ENCODE results near the gene MYH14. TPM values are rescaled to one million over a fixed set of nuclear protein-coding genes. Genes with fewer than 3 reads are reported as not detected.

Gene MYH14
- polyA plus RNA-seq, 3 donors, result not detected

- TF ChIP-seq CTCF (IDR thresholded peaks at IDR 0.05), result no peak
- Histone ChIP-seq H4K20me1 (ENCODE audit: insufficient read depth, low read length) (peaks cover 51% of the 10 kb centered on the region), H3K9me3 (replicated peaks in 1 of 2; ENCODE audit: control insufficient read depth in 1 of 2, insufficient read depth in 1 of 2, low read length in 2 of 2) (peaks cover 0 to 8% of the 10 kb centered on the region in 2 donors), H3K9ac (ENCODE audit: insufficient read depth, low read length, poor library complexity, severe bottlenecking) (no peak overlapping the region), H3K27me3 (ENCODE audit: control insufficient read depth in 2 of 2, insufficient read depth in 2 of 2, low read length in 2 of 2) (peaks cover 9 to 22% of the 10 kb centered on the region in 2 donors), H3K36me3 (replicated peaks in 1 of 2; ENCODE audit: control insufficient read depth in 1 of 2, insufficient read depth in 2 of 2, low read length in 2 of 2) (peaks cover 0 to 6% of the 10 kb centered on the region in 2 donors), H3K4me3 (replicated peaks in 1 of 3; ENCODE audit: low read depth in 2 of 3, low read length in 3 of 3) (no peak overlapping the region), H3K27ac (ENCODE audit: low read depth in 1 of 2, low read length in 2 of 2) (no peak overlapping the region), H3K4me2 (replicated peaks; ENCODE audit: extremely low read depth, low read length, poor library complexity, severe bottlenecking) (no peak overlapping the region), H3K4me1 (ENCODE audit: control insufficient read depth in 1 of 2, insufficient read depth in 2 of 2, low read length in 2 of 2) (peaks cover 12 to 17% of the 10 kb centered on the region in 2 donors), H3K79me2 (ENCODE audit: insufficient read depth, low read length) (no peaks in the 10 kb centered on the region), H2AFZ (ENCODE audit: insufficient read depth, low read depth, low read length, poor library complexity, severe bottlenecking) (no peak overlapping the region)
- no peak for DNase-seq
- Mint-ChIP-seq H3K27me3 (ENCODE audit: low read depth in 3 of 3) (peaks cover 20 to 41% (median 40%) of the 10 kb centered on the region in 3 donors), H3K4me3 (no peak overlapping the region), H3K4me1 (peaks cover 11% of the 10 kb centered on the region), H3K9me3 (peaks cover 0 to 14% (median 5%) of the 10 kb centered on the region in 7 donors), H3K27ac (no peak overlapping the region), H3K36me3 (peaks cover 9 to 14% of the 10 kb centered on the region in 2 donors)
- intact Hi-C loops (cut with micrococcal nuclease), result loop anchor here in 1 of 2 donors (10.0 kb wide), 1 partner anchor 483 kb away; no protein-coding TSS in a partner anchor
- WGBS (ENCODE audit: insufficient coverage), result 80% methylated on average over 4 of the region's 4 CpGs
Observed at GRCh38 chr19:50321831-50322230, 118.4 kb downstream of the MYH14 start.

GRCh38 chr19:50322234-50322633 is 118.8 kb downstream of the MYH14 start:
- Histone ChIP-seq H3K4me2 (replicated peaks; ENCODE audit: extremely low read depth, low read length, poor library complexity, severe bottlenecking) (no peak overlapping the region), H3K9me3 (replicated peaks in 1 of 2; ENCODE audit: control insufficient read depth in 1 of 2, insufficient read depth in 1 of 2, low read length in 2 of 2) (peaks cover 0 to 9% of the 10 kb centered on the region in 2 donors), H3K4me3 (replicated peaks in 1 of 3; ENCODE audit: low read depth in 2 of 3, low read length in 3 of 3) (no peak overlapping the region), H2AFZ (ENCODE audit: insufficient read depth, low read depth, low read length, poor library complexity, severe bottlenecking) (no peak overlapping the region), H3K4me1 (ENCODE audit: control insufficient read depth in 1 of 2, insufficient read depth in 2 of 2, low read length in 2 of 2) (peaks cover 16 to 21% of the 10 kb centered on the region in 2 donors), H3K36me3 (replicated peaks in 1 of 2; ENCODE audit: control insufficient read depth in 1 of 2, insufficient read depth in 2 of 2, low read length in 2 of 2) (peaks cover 0 to 6% of the 10 kb centered on the region in 2 donors), H4K20me1 (ENCODE audit: insufficient read depth, low read length) (peaks cover 55% of the 10 kb centered on the region), H3K9ac (ENCODE audit: insufficient read depth, low read length, poor library complexity, severe bottlenecking) (no peak overlapping the region), H3K79me2 (ENCODE audit: insufficient read depth, low read length) (no peaks in the 10 kb centered on the region), H3K27me3 (ENCODE audit: control insufficient read depth in 2 of 2, insufficient read depth in 2 of 2, low read length in 2 of 2) (peaks cover 13 to 22% of the 10 kb centered on the region in 2 donors), H3K27ac (ENCODE audit: low read depth in 1 of 2, low read length in 2 of 2) (no peak overlapping the region)
- no peak overlapping the region for H3K27ac Mint-ChIP-seq
- intact Hi-C loops (cut with micrococcal nuclease), result loop anchor here in 1 of 2 donors (10.0 kb wide), 1 partner anchor 483 kb away; no protein-coding TSS in a partner anchor
- peaks cover 15% of the 10 kb centered on the region for H3K4me1 Mint-ChIP-seq
- no peak for DNase-seq
- no peak overlapping the region for H3K4me3 Mint-ChIP-seq
- H3K36me3 Mint-ChIP-seq, result peaks cover 13 to 18% of the 10 kb centered on the region in 2 donors
- TF ChIP-seq CTCF (IDR thresholded peaks at IDR 0.05), result no peak
- H3K27me3 Mint-ChIP-seq (ENCODE audit: low read depth in 3 of 3), result peaks cover 22 to 42% (median 40%) of the 10 kb centered on the region in 3 donors
- 87% methylated on average over 12 of the region's 12 CpGs for WGBS (ENCODE audit: insufficient coverage)
- peaks cover 0 to 18% (median 8%) of the 10 kb centered on the region in 7 donors for H3K9me3 Mint-ChIP-seq

Data from CD14-positive monocyte (primary cell).